Uterus (tissue), 4 donors: ENCODE results near the gene MAP3K10. TPM values are rescaled to one million over a fixed set of nuclear protein-coding genes. Genes with fewer than 3 reads are reported as not detected.

Experiments used
- DNase-seq, 2 donors: peaks; one replicate each; pipeline ENCODE4 v3.0.0-alpha.2; 2019 to 2020
- H3K27ac ChIP-seq, 2 donors: fragments of 200-600 bp; sonication (generic); 1 replicate in 1 of 2; 2 replicates in 1 of 2; pipeline ENCODE4 v1.5.1; 2016 to 2018
- H3K27me3 ChIP-seq, 2 donors: fragments of 200-600 bp; sonication (generic); one replicate each; pipeline ENCODE4 v1.5.1; 2018 to 2019; ENCODE audit warnings: control low read depth in 1 of 2
- H3K36me3 ChIP-seq, 2 donors: fragments of 200-600 bp; sonication (generic); one replicate each; pipeline ENCODE4 v1.5.1; 2019; ENCODE audit warnings: control low read depth in 1 of 2
- H3K4me1 ChIP-seq, 2 donors: fragments of 200-600 bp; sonication (generic); one replicate each; pipeline ENCODE4 v1.5.1; 2018 to 2019; ENCODE audit warnings: control low read depth in 1 of 2
- H3K4me3 ChIP-seq, 2 donors: fragments of 200-600 bp; sonication (generic); 1 replicate in 1 of 2; 2 replicates in 1 of 2; pipeline ENCODE4 v1.5.1; 2018 to 2019; ENCODE audit warnings: mild to moderate bottlenecking in 1 of 2
- H3K9me3 ChIP-seq, 2 donors: fragments of 200-600 bp; sonication (generic); one replicate each; pipeline ENCODE4 v1.5.1; 2019; ENCODE audit warnings: control low read depth in 1 of 2
- CTCF ChIP-seq, 4 experiments: fragments of 200-600 bp in 2 of 4; fragments of 450-650 bp in 2 of 4; sonication (generic) in 2 of 4; IDR thresholded peaks; one replicate each; pipeline ENCODE4 v1.5.1; 2016 to 2019; ENCODE audit warnings: antibody characterized with exemption in 4 of 4, mild to moderate bottlenecking in 2 of 4, moderate library complexity in 1 of 4
- POLR2A ChIP-seq, 2 donors: fragments of 450-650 bp; IDR thresholded peaks; one replicate each; pipeline ENCODE4 v1.6.1; 2016; ENCODE audit warnings: antibody characterized with exemption in 2 of 2, mild to moderate bottlenecking in 1 of 2, moderate library complexity in 1 of 2
- intact Hi-C: fragments of 100-400 bp; cut with DNase I; formaldehyde crosslinking; loops from one replicate; pipeline ENCODE4 v1.15.1; 2023; ENCODE audit warnings: low total_unique reads
- total RNA-seq, 4 donors: library from RNA; depleted of rRNA in 3 of 4; stranded (reverse); fragments of >200 nt in 3 of 4; gene quantifications; one replicate each; pipeline versions ENCODE4 v1.1.0 to v1.2.4, GENCODE V29; 2014 to 2023
- donor health status: DM: yes; HTN: yes; CAD: no.

Gene MAP3K10
- total RNA-seq, 4 donors from 2014 or later: 1.0 to 29.0 (median 3.1) TPM

GRCh38 chr19:40256512-40256911 is 65.3 kb downstream of the MAP3K10 start:
- Histone ChIP-seq H3K4me3 (no peak overlapping the region), H3K9me3 (no peaks in the 10 kb centered on the region), H3K36me3 (no peaks in the 10 kb centered on the region), H3K4me1 (no peaks in the 10 kb centered on the region), H3K27me3 (no peaks in the 10 kb centered on the region), H3K27ac (no peak overlapping the region)
- intact Hi-C loops: no loop called here
- TF ChIP-seq CTCF (IDR thresholded peaks at IDR 0.05) (no peak), POLR2A (IDR thresholded peaks at IDR 0.05) (no peak)
- no peak for DNase-seq

- Histone ChIP-seq H3K36me3 (no peaks in the 10 kb centered on the region), H3K4me3 (no peak overlapping the region), H3K4me1 (no peaks in the 10 kb centered on the region), H3K27me3 (no peaks in the 10 kb centered on the region), H3K27ac (no peak overlapping the region), H3K9me3 (no peaks in the 10 kb centered on the region)
- intact Hi-C loops: no loop called here
- TF ChIP-seq CTCF (IDR thresholded peaks at IDR 0.05) (no peak), POLR2A (IDR thresholded peaks at IDR 0.05) (no peak)
- DNase-seq: no peak
Observed at GRCh38 chr19:40257096-40257517, 65.9 kb downstream of the MAP3K10 start.

GRCh38 chr19:40261631-40262030 is 70.4 kb downstream of the MAP3K10 start:
- H3K27ac ChIP-seq: no peak overlapping the region
- no peaks in the 10 kb centered on the region for H3K9me3 ChIP-seq
- TF ChIP-seq CTCF (IDR thresholded peaks at IDR 0.05) (no peak), POLR2A (IDR thresholded peaks at IDR 0.05) (no peak)
- H3K36me3 ChIP-seq: no peaks in the 10 kb centered on the region
- no peaks in the 10 kb centered on the region for H3K27me3 ChIP-seq
- no peak for DNase-seq
- H3K4me1 ChIP-seq: no peaks in the 10 kb centered on the region
- H3K4me3 ChIP-seq: no peak overlapping the region
- intact Hi-C loops: no loop called here

- no peak for DNase-seq
- Histone ChIP-seq H3K4me1 (no peaks in the 10 kb centered on the region), H3K36me3 (no peaks in the 10 kb centered on the region), H3K9me3 (no peaks in the 10 kb centered on the region), H3K27me3 (no peaks in the 10 kb centered on the region), H3K27ac (no peak overlapping the region), H3K4me3 (no peak overlapping the region)
- intact Hi-C loops: no loop called here
- TF ChIP-seq CTCF (IDR thresholded peaks at IDR 0.05): no peak
- TF ChIP-seq POLR2A (IDR thresholded peaks at IDR 0.05): no peak
Observed at GRCh38 chr19:40262422-40262821, 71.2 kb downstream of the MAP3K10 start.

GRCh38 chr19:40263440-40264313 is 72.5 kb downstream of the MAP3K10 start:
- peaks cover 0 to 6% of the 10 kb centered on the region in 2 donors for H3K4me1 ChIP-seq
- intact Hi-C loops: no loop called here

More at GRCh38 chr19:40263440-40264313, 72.5 kb downstream of the MAP3K10 start:
- no peaks in the 10 kb centered on the region for H3K9me3 ChIP-seq
- no peak for TF ChIP-seq CTCF (IDR thresholded peaks at IDR 0.05)
- no peak overlapping the region for H3K27ac ChIP-seq
- no peaks in the 10 kb centered on the region for H3K36me3 ChIP-seq
- no peaks in the 10 kb centered on the region for H3K27me3 ChIP-seq
- DNase-seq: no peak
- H3K4me3 ChIP-seq: no peak overlapping the region
